ENCODE measurements around the gene BACH2.

Gene BACH2

DNA sequence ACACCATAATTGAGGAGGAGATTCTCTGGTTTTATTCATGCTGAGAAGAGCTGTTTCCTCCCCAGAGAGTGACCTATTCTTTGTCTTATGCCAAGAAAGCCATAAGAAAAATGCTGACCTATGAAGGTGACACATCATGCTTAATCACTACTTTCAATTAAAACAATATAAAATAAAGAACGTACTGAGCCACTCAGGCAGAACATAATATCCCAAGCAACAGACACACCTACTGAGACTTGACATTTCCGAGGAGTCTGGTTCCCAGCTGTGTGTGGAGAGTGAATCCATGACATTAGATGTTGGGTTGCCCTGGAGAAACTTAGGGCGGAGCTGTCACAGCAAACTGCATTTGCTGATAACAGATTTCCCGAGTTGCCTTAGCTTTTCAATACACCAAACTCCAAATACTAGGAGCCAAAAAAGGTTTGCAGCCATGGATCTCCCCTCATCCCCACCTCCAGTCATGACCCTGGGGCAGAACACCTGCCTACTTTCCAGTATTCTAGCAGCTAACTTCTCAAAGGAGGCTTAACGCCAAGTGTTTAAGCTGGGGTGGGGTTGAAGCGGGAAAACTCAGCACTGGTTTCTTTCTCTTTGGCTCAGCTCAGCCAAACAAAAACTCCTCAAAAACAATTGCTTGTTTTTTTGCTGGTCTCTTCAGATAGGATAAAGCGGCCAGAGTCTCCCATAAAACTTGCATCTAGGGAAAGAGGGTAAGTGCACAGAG, 92.2 kb downstream of the BACH2 start:
- no peak for DNase-seq

- no peak for DNase-seq
These were observed 93.0 kb downstream of the BACH2 start for GRCh38 chr6:90203672-90204071.

DNA sequence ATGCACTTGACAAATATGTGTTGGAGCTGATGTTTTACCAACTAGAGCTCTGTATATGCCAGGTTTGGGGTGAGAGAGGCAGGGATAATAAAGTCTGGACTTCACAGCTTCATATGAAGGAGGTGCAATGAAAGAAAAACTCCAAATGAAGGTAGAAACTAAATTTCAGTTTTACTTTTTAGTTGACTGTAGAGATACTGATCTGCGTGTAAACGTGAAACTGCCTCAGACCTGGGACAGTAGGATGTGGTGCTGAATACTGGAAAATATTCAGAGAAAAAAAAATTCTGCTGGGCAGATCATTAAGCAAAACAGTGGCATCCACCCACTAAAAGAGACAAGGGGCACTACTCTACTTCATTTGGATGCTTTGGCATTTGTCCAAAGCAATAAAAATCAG, 94.5 kb downstream of the BACH2 start:
- DNase-seq = no peak

GRCh38 chr6:90199900-90200299, 96.7 kb downstream of the BACH2 start:
- no peak for DNase-seq

GRCh38 chr6:90198758-90199425, 97.8 kb downstream of the BACH2 start:
- no peak for DNase-seq

- DNase-seq = no peak
These were observed 98.7 kb downstream of the BACH2 start for GRCh38 chr6:90197854-90198496.

DNA sequence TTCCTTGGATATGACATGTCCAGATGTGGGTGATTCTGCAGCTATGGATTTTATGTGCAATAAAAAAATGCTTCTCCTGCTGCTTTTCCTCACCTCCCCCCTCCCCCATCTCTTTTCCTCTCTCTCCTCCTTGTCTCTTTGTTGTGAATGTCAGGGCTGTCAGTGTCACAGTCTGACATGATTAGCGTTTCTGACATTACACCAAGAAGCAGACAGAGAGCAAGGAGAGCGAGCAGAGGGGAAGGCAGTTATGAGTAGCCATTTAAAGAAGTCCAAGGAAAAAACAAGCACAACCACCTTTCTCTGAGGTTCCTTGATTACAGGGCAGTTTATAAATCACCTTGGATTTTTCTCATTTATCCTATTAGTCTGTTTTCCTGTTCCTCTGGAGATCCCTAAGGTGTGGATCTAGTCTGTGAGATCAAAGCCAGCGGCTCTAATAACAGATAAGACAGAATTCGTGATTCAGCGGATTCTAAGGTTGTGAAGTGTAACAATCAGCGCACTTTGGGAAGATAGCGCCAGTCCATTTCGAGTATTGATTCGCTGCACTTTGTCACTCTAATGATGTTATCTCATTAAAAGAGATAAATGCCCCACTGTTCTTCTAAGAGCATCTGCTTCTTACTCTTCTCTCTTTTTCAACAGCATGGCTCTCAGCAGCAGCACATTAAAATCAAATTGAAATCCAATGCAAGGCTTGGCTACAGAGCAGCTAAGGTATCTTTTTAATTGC, 101.4 kb downstream of the BACH2 start:
- no peak for DNase-seq

GRCh38 chr6:90194371-90194841, 102.2 kb downstream of the BACH2 start:
- DNase-seq = no peak

DNA sequence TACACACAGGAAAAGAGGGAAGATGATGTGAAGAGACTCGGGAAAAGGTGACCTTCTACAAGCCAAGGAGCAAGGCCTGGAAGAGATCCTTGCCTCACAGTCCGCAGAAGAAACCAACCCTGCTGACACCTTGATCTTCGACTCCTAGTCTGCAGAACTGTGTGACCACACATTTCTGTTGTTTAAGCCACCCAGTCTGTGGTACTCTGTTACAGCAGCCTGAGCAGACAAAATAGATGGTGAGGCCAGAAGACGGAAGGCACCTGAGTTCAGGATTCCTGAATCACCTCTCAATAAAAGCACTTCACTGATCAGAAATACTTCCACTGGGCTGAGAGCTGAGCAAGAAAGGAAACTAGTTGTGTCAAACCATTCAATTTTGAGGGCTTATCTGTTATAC, 103.3 kb downstream of the BACH2 start:
- no peak for DNase-seq

DNA sequence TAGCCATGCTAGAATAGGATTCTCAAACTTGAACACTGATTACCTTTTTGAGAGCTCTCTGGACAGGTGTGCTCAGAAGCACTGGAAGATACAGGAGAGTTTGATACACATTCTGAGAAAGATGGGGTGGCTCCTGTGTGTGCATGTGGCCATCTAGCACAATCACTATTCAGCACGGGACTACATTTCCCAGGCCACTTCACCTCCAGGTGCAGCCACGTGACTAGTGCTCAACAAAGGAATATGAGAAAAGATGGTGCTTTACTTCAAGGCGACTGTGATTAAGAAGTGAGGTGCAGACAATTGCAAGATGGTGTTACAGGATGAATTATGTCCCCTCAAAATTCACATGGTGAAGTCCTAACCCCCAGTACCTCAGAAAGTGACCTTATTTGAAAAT, 103.8 kb downstream of the BACH2 start:
- no peak for DNase-seq

GRCh38 chr6:90190752-90191395, 105.8 kb downstream of the BACH2 start:
- DNase-seq = no peak

GRCh38 chr6:90190131-90190530, 106.5 kb downstream of the BACH2 start:
- DNase-seq = no peak

DNA sequence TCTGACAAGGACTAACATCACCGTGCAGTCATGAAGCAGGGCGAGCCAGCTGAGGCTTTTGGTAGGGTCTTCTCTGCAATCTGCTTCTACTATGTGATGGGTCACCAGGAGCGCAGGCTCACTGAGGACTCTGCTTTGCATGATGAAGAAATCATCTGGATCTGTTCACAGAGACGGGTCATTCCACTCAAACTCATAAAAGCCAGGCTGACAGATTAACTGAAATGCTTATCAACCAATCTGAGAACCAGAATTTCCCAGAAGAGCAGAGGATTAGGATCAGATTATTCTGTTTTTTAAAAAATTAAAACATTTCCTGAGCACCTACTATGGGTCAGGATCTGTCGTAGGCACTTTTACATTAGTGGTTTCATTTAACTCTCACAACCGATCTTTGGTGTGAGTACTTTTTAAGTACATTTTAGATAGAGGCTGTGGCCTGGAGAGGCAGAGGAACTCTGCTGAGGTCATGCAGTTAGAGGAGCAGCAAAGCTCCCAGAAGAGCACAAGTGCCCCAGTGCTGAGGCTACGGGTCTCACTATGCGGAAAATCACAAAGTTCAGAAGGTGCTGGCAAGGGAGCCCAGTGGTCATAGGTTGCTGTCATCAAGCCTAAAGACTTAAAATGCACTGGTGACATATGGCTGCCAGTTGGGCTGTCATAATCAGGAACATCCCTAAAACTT, 109.1 kb downstream of the BACH2 start:
- no peak for DNase-seq

DNA sequence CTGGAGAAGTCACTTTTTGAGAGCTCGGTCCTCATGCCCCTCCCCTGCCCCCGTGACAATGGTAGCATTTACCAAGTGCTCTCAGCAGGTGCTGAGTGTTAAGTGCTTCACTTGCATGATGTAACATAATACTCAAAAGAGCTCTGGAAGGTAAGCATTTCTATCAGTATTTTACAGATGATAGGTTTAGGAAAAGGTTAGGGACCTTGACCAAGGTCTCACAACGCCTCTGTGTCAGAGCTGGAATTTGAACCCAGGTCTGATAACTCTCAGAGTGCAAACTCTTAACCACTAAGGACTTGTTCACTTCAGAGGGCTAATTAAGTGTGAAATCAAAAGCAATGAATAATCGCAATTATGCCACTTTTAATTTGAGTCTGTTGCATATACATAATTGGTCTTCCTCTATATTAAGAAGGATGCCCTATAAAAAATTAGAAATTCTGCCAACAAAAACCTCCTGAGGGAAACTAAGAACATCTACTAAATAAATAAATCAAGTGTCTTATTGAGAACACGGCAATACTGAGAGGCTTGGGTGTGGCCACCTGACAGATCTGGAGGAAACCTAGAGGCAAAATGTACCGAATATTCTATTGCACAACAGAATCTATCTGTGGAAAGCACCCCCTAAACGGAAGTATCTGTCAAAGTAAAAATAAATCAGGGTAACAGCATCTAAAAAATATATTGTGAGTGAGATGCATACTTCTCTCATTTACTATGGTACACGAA, 109.8 kb downstream of the BACH2 start:
- peak; percentile 57 for DNase-seq

DNA sequence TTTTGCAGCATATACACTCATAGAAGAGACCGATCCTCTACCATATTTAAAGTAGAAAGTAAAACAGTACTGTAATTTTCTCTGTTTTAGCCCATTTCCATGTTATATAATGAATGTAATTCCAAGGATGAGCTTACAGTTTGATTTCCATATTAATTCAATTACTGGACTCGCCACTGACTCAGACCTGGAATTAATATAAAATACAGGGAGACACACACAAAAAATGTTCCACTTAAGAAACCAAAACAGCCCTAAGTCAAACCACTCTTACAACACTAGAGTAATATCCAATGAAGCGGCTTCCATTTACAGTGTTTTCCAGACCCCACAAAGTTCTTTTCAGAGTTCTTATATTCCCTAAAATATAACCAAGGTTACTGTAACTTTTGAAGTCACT, 110.6 kb downstream of the BACH2 start:
- no peak for DNase-seq

- no peak for DNase-seq
These were observed 112.0 kb downstream of the BACH2 start for GRCh38 chr6:90184334-90185298.

DNA sequence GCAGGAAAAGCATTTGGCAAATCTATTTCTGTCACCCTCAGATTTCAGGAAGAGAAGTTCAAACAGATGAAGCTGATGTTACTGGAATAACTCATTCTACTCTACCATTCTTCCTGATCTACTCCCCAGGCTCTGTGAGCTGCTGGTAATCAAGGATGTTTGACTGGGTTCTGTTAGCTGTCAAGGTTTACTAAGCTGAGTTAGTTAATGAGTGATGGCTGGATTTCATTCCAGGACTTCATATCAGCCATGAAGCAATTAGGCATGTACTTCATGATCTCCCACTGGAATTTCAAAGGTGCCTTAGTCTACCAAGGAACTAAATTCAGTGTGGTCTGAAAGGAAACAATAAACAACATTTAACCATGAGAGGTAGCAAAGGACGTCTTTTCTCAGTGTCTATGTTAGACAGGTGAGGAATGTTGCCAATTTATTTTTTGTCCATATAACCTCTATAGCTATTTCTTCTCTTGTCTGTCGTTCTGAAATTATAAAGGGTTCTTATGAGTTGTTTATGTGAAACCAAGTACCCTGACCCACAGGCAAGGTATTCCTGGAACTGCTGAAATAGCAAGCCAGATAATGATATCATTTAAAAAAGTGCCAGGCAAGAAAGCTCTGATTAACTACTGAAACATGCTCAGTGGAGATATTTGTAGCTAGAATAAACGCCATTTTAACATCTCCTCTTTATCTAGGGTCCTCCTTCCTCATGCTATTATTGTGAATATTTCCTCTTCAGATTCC, 112.9 kb downstream of the BACH2 start:
- no peak for DNase-seq

DNA sequence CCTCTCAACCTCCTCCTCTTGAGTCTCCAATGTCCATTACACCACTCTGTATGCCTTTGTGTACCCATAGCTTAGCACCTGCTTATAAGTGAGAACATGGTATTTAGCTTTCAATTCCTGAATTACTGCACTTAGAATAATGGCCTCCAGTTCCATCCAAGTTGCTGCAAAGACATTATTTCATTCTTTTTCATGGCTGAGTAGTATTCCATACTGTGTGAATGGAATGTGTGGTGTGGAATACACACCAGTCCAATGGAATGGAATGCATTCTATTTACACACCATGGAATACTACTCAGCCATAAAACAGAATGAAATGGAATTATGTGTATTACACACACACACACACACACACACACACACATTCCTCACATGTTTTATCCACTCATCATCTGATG, 116.1 kb downstream of the BACH2 start:
- no peak for DNase-seq
